ENCODE data around the gene GSK3A. TPM values are rescaled to one million over a fixed set of nuclear protein-coding genes. Genes with fewer than 3 reads are reported as not detected.

GSK3A gene
- polyA plus RNA-seq, 4 donors = 48.5 to 73.0 (median 70.6) TPM

GRCh38 chr19:42245231-42245630 lies 2.8 kb upstream of the GSK3A start:
- H3K4me3 ChIP-seq (ENCODE audit: low read depth in 1 of 3, low read length in 3 of 3) = peak overlapping the region in 1 of 3 donors; percentile 86
- DNase-seq = no peak
- 64 to 73% (median 71%) methylated on average over 10 of the region's 10 CpGs for WGBS, 3 donors

GRCh38 chr19:42244347-42245220 lies 2.2 kb upstream of the GSK3A start:
- peak; percentile 94 to 97 for DNase-seq
- H3K4me3 ChIP-seq (ENCODE audit: low read depth in 1 of 3, low read length in 3 of 3) = peak overlapping the region; percentile 48 to 86 (median 61)
- H3K27me3 ChIP-seq (ENCODE audit: control insufficient read depth in 3 of 3, insufficient read depth in 3 of 3, low read length in 3 of 3) = no peaks in the 10 kb centered on the region
- no peaks in the 10 kb centered on the region for H3K9me3 ChIP-seq (ENCODE audit: control insufficient read depth in 2 of 2, insufficient read depth in 1 of 2, low read depth in 1 of 2, low read length in 1 of 2)
- 0 to 2% (median 1%) methylated on average over 45 of the region's 45 CpGs for WGBS, 3 donors
- FAIRE-seq = no peak
- peaks cover 2 to 40% (median 5%) of the 10 kb centered on the region in 3 donors for H3K36me3 ChIP-seq (ENCODE audit: control insufficient read depth in 3 of 3, insufficient read depth in 2 of 3, low read depth in 1 of 3, low read length in 3 of 3)
- H3K4me1 ChIP-seq (ENCODE audit: control insufficient read depth in 3 of 3, insufficient read depth in 2 of 3, low read depth in 1 of 3, low read length in 2 of 3) = peaks cover 0 to 25% (median 4%) of the 10 kb centered on the region in 3 donors
- H3K27ac ChIP-seq (ENCODE audit: low read depth in 1 of 3, low read length in 2 of 3) = peak overlapping the region; percentile 78 to 95 (median 92)

More at GRCh38 chr19:42245231-42245630, 2.8 kb upstream of the GSK3A start:
- peak overlapping the region in 2 of 3 donors; percentile 92 to 95 for H3K27ac ChIP-seq (ENCODE audit: low read depth in 1 of 3, low read length in 2 of 3)
- peaks cover 3 to 40% (median 5%) of the 10 kb centered on the region in 3 donors for H3K36me3 ChIP-seq (ENCODE audit: control insufficient read depth in 3 of 3, insufficient read depth in 2 of 3, low read depth in 1 of 3, low read length in 3 of 3)
- H3K9me3 ChIP-seq (ENCODE audit: control insufficient read depth in 2 of 2, insufficient read depth in 1 of 2, low read depth in 1 of 2, low read length in 1 of 2) = no peaks in the 10 kb centered on the region
- H3K27me3 ChIP-seq (ENCODE audit: control insufficient read depth in 3 of 3, insufficient read depth in 3 of 3, low read length in 3 of 3) = no peaks in the 10 kb centered on the region
- no peak for FAIRE-seq
- H3K4me1 ChIP-seq (ENCODE audit: control insufficient read depth in 3 of 3, insufficient read depth in 2 of 3, low read depth in 1 of 3, low read length in 2 of 3) = peaks cover 0 to 26% (median 4%) of the 10 kb centered on the region in 3 donors

- no peak for DNase-seq
- Histone ChIP-seq H3K4me3 (ENCODE audit: low read depth in 1 of 3, low read length in 3 of 3) (peak overlapping the region; percentile 67 to 97 (median 82)), H3K36me3 (ENCODE audit: control insufficient read depth in 3 of 3, insufficient read depth in 2 of 3, low read depth in 1 of 3, low read length in 3 of 3) (peaks cover 0 to 37% (median 0%) of the 10 kb centered on the region in 3 donors), H3K4me1 (ENCODE audit: control insufficient read depth in 3 of 3, insufficient read depth in 2 of 3, low read depth in 1 of 3, low read length in 2 of 3) (peaks cover 0 to 25% (median 4%) of the 10 kb centered on the region in 3 donors), H3K27ac (ENCODE audit: low read depth in 1 of 3, low read length in 2 of 3) (peak overlapping the region; percentile 75 to 92 (median 92)), H3K27me3 (ENCODE audit: control insufficient read depth in 3 of 3, insufficient read depth in 3 of 3, low read length in 3 of 3) (no peaks in the 10 kb centered on the region), H3K9me3 (ENCODE audit: control insufficient read depth in 2 of 2, insufficient read depth in 1 of 2, low read depth in 1 of 2, low read length in 1 of 2) (no peaks in the 10 kb centered on the region)
- WGBS, 3 donors = 0 to 1% (median 1%) methylated on average over 28 to 49 of the region's 49 CpGs
- FAIRE-seq = no peak
Observed at GRCh38 chr19:42242069-42242511, 312 bp downstream of the GSK3A start.

GRCh38 chr19:42241279-42241678 lies 1.1 kb downstream of the GSK3A start:
- Histone ChIP-seq H3K9me3 (ENCODE audit: control insufficient read depth in 2 of 2, insufficient read depth in 1 of 2, low read depth in 1 of 2, low read length in 1 of 2) (no peaks in the 10 kb centered on the region), H3K27ac (ENCODE audit: low read depth in 1 of 3, low read length in 2 of 3) (peak overlapping the region in 1 of 3 donors; percentile 75), H3K27me3 (ENCODE audit: control insufficient read depth in 3 of 3, insufficient read depth in 3 of 3, low read length in 3 of 3) (no peaks in the 10 kb centered on the region), H3K4me3 (ENCODE audit: low read depth in 1 of 3, low read length in 3 of 3) (peak overlapping the region in 2 of 3 donors; percentile 82 to 97), H3K36me3 (ENCODE audit: control insufficient read depth in 3 of 3, insufficient read depth in 2 of 3, low read depth in 1 of 3, low read length in 3 of 3) (peaks cover 2 to 37% (median 4%) of the 10 kb centered on the region in 3 donors), H3K4me1 (ENCODE audit: control insufficient read depth in 3 of 3, insufficient read depth in 2 of 3, low read depth in 1 of 3, low read length in 2 of 3) (peaks cover 0 to 25% (median 4%) of the 10 kb centered on the region in 3 donors)
- 98 to 100% (median 99%) methylated on average over 3 of the region's 3 CpGs for WGBS, 3 donors
- FAIRE-seq = no peak
- peak in 1 of 2 donors; percentile 31 for DNase-seq

GRCh38 chr19:42239544-42240220 lies 2.7 kb downstream of the GSK3A start:
- DNase-seq = no peak
- 91 to 92% (median 92%) methylated on average over 10 of the region's 10 CpGs for WGBS, 3 donors
- H3K4me1 ChIP-seq (ENCODE audit: control insufficient read depth in 3 of 3, insufficient read depth in 2 of 3, low read depth in 1 of 3, low read length in 2 of 3) = peaks cover 3 to 21% (median 4%) of the 10 kb centered on the region in 3 donors
- no peaks in the 10 kb centered on the region for H3K9me3 ChIP-seq (ENCODE audit: control insufficient read depth in 2 of 2, insufficient read depth in 1 of 2, low read depth in 1 of 2, low read length in 1 of 2)
- H3K4me3 ChIP-seq (ENCODE audit: low read depth in 1 of 3, low read length in 3 of 3) = no peak overlapping the region
- no peaks in the 10 kb centered on the region for H3K27me3 ChIP-seq (ENCODE audit: control insufficient read depth in 3 of 3, insufficient read depth in 3 of 3, low read length in 3 of 3)
- H3K27ac ChIP-seq (ENCODE audit: low read depth in 1 of 3, low read length in 2 of 3) = peak overlapping the region in 1 of 3 donors; percentile 6
- FAIRE-seq = no peak
- peaks cover 8 to 52% (median 11%) of the 10 kb centered on the region in 3 donors for H3K36me3 ChIP-seq (ENCODE audit: control insufficient read depth in 3 of 3, insufficient read depth in 2 of 3, low read depth in 1 of 3, low read length in 3 of 3)

- Histone ChIP-seq H3K36me3 (ENCODE audit: control insufficient read depth in 3 of 3, insufficient read depth in 2 of 3, low read depth in 1 of 3, low read length in 3 of 3) (peaks cover 21 to 94% (median 30%) of the 10 kb centered on the region in 3 donors), H3K9me3 (ENCODE audit: control insufficient read depth in 2 of 2, insufficient read depth in 1 of 2, low read depth in 1 of 2, low read length in 1 of 2) (no peaks in the 10 kb centered on the region), H3K27me3 (ENCODE audit: control insufficient read depth in 3 of 3, insufficient read depth in 3 of 3, low read length in 3 of 3) (no peaks in the 10 kb centered on the region), H3K4me3 (ENCODE audit: low read depth in 1 of 3, low read length in 3 of 3) (no peak overlapping the region), H3K27ac (ENCODE audit: low read depth in 1 of 3, low read length in 2 of 3) (peak overlapping the region in 1 of 3 donors; percentile 54), H3K4me1 (ENCODE audit: control insufficient read depth in 3 of 3, insufficient read depth in 2 of 3, low read depth in 1 of 3, low read length in 2 of 3) (peaks cover 0 to 36% (median 5%) of the 10 kb centered on the region in 3 donors)
- DNase-seq (no peak), FAIRE-seq (no peak)
- WGBS, 3 donors = 84 to 95% (median 93%) methylated on average over 5 of the region's 5 CpGs
Observed at GRCh38 chr19:42235181-42235580, 7.2 kb downstream of the GSK3A start.

- H3K36me3 ChIP-seq (ENCODE audit: control insufficient read depth in 3 of 3, insufficient read depth in 2 of 3, low read depth in 1 of 3, low read length in 3 of 3) = peaks cover 21 to 95% (median 30%) of the 10 kb centered on the region in 3 donors
- H3K9me3 ChIP-seq (ENCODE audit: control insufficient read depth in 2 of 2, insufficient read depth in 1 of 2, low read depth in 1 of 2, low read length in 1 of 2) = no peaks in the 10 kb centered on the region
- DNase-seq (no peak), FAIRE-seq (no peak)
- peak overlapping the region; percentile 81 to 95 (median 90) for H3K27ac ChIP-seq (ENCODE audit: low read depth in 1 of 3, low read length in 2 of 3)
- peak overlapping the region in 1 of 3 donors; percentile 6 for H3K4me3 ChIP-seq (ENCODE audit: low read depth in 1 of 3, low read length in 3 of 3)
- 84 to 93% (median 85%) methylated on average over 11 of the region's 11 CpGs for whole genome bisulfite sequencing, 3 donors
- no peaks in the 10 kb centered on the region for H3K27me3 ChIP-seq (ENCODE audit: control insufficient read depth in 3 of 3, insufficient read depth in 3 of 3, low read length in 3 of 3)
- H3K4me1 ChIP-seq (ENCODE audit: control insufficient read depth in 3 of 3, insufficient read depth in 2 of 3, low read depth in 1 of 3, low read length in 2 of 3) = peaks cover 0 to 44% (median 5%) of the 10 kb centered on the region in 3 donors
Observed at GRCh38 chr19:42234364-42234763, 8.0 kb downstream of the GSK3A start.

- Histone ChIP-seq H3K4me1 (ENCODE audit: control insufficient read depth in 3 of 3, insufficient read depth in 2 of 3, low read depth in 1 of 3, low read length in 2 of 3) (peaks cover 0 to 50% (median 5%) of the 10 kb centered on the region in 3 donors), H3K36me3 (ENCODE audit: control insufficient read depth in 3 of 3, insufficient read depth in 2 of 3, low read depth in 1 of 3, low read length in 3 of 3) (peaks cover 23 to 95% (median 30%) of the 10 kb centered on the region in 3 donors), H3K4me3 (ENCODE audit: low read depth in 1 of 3, low read length in 3 of 3) (peak overlapping the region in 2 of 3 donors; percentile 1 to 6), H3K27me3 (ENCODE audit: control insufficient read depth in 3 of 3, insufficient read depth in 3 of 3, low read length in 3 of 3) (no peaks in the 10 kb centered on the region), H3K27ac (ENCODE audit: low read depth in 1 of 3, low read length in 2 of 3) (peak overlapping the region; percentile 81 to 95 (median 90)), H3K9me3 (ENCODE audit: control insufficient read depth in 2 of 2, insufficient read depth in 1 of 2, low read depth in 1 of 2, low read length in 1 of 2) (no peaks in the 10 kb centered on the region)
- no peak for FAIRE-seq
- DNase-seq = peak; percentile 89 to 94
- 28 to 69% (median 51%) methylated on average over 6 of the region's 6 CpGs for WGBS, 3 donors
Observed at GRCh38 chr19:42233678-42234292, 8.6 kb downstream of the GSK3A start.
